SKM-1 (cell line): ENCODE data around the gene OTOS.

ENCODE experiments used
- DNase-seq: peaks from one replicate; lab custom pipeline; 2025; ENCODE audit not compliant: unreplicated experiment; lab: John Stamatoyannopoulos, UW

OTOS gene

DNA sequence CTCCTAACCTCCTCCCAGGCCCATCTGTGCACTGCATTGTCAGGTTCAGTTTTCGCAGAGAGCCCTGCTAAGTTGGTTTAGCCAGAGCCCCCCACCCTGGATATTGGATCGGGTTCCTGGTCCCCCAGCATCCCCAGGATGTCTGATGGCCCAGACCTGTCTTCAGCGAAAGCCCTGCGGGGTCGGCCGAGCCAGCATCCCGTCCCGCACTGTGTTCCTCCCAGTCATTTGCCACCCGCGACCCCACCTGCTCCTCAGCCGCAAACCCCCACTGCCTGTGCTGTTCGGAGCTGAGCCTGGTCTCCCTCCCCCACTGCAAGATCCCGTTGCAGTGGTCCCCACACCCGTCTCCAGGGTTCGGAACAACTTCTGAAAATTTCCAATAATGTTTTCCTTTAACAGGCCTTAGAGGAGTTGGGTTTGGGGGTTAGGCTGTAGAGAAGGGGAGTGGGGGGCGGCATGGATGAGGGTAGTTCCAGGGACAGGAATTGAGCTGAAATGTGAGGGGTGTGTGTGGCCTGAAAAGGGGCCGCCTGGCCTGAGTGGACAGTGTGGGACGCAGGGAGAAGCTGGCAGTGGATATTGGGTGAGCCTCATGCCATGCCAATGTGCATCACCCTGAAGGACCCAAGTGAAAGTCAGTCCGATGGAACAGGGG is 2.7 kb downstream of the OTOS start:
- DNase-seq = no peak

DNA sequence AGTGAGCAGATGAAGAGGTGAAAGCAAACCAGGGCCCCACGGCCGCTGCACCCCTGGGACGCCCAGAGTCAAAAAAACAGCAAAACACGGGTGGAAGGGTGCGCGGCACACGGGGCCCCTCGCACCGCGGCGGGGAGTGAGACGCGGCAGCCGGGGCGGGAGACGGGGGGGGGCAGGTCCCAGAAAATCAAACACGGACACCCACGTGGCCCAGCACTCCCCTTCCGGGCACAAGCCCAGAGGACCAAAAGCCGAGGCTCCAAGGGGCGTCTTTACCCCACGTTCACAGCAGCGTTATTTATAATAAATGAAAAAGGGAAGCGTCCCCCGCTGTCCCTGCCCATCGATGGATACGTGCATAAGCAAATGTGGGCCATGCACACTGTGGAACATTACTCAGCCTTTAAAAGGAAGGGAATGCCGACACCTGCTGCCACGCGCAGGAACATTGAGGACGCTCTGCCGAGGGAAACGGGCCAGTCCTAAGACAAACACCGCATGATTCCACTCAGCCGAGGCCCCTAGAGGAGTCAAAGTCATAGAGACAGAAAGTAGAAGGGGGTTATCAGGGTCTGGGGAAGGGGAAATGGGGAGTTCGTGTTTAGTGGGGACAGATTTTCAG is 3.7 kb downstream of the OTOS start:
- DNase-seq = no peak

DNA sequence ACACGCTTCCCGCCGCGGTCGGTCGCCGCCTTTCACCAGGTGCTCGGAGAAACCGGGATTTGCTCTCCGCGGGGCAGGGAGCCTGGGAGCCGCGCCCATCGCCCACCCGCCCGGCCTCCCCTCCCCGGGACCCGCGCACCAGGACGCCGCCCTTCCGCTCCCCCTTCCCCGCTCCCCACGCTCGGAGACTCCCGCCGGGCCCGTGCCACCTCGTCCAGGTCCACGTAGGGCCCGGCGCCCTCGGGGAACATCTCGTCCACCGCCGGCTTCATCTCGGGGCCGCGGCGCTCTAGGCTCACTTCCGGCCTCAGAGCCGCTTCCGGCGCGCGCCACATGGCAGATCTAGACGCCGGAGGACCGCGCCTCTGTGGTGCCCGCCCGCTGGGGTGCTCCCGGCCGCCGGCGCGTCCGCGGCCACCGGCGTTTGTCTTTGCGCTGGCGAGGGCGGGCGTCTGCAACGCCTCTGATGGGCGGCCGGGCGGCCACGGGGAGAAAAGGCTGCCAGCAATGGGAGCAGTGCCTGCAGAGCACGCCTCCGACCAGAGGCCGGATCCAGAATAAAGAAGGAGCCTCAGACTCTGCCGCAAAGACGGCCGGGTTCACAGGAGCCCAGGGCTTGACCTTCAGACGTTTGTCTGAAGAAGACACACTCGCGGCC is 4.3 kb downstream of the OTOS start, which contains the start of gene COPS9:
COPS9 (minus strand) TSS at position 293 of the 658 bp plus-strand sequence; CDS start at position 272, 21 bp downstream.
- DNase-seq = peak; percentile 34

DNA sequence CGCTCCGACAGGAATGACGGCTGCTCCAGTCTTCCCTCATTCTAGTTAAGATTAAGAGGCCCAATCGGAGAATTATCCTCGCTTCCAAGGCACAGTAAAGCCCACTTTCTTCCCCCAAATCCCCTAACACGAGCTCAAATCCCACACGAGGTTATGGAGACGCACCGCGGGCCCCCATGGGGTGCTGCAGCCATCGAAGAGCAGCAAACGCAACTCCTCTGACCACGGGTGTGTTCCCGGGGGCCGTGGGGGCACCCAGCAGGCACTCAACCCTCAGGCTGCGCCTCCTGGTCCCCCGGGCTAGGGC is 4.8 kb downstream of the OTOS start:
- DNase-seq = no peak

DNA sequence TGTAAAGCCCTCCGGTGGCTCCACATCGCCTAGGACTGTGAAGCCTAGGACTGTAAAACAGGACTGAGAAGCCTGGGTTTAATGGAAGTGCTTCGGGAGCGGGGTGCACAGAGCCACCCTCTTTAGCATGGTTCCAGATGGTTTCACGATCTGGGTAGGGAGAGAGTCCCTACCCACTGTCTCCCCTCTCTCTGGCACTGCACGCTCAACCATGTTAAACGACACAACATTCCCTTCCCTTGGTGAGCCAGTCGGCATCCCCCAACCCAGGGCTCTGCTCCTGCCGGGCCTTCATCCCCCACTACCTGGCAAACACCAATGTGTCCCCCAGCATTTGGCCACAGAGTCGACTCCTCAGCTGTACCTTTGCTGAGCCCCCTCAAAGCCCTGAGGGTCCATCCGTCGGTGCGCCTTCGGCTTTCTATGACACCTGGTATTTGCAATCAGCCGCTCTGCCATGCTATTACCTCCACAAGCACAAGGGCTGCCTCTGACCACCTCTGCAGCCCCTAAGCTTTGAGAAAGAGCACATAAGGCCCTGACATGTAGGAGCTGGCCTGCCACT is 5.4 kb downstream of the OTOS start:
- DNase-seq = no peak

DNA sequence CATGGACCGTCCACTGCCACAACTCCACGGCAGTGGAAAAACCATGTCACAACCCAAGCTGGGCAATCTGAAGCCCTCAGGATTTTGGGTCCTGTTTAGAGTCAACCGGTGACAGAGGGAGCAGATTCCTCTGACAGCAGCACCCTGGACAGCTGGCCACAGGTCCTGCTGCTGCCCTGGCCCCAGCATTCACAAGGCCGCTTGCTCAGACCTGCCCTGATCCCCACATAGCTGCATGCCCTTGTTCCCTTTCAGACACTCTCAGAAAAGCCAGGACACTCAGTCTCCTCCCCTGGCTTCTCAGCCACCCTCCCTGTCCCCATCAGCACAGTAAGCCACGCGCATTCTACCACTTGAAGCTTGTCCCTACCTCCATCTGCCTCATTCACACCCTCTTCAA is 6.0 kb downstream of the OTOS start:
- no peak for DNase-seq

DNA sequence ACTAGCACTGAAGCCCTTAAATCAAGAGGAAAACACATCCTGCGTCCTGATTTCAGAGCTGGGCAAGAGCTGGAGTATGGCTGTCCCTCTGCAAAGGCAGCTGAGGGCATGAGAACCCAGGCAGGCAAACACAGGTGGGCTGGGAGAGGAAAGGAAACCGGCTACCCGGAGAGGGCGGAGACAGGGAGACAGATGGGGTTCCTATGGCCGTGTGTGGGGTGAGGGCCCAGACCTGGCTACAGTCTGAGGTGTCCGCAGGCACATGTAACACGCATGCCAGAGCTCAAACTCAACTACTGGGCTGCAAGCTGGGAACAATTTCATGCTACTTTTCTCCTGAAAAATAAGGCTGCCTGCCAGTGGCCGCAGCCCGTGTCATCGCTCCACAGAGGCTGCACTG is 7.1 kb downstream of the OTOS start:
- DNase-seq = no peak

DNA sequence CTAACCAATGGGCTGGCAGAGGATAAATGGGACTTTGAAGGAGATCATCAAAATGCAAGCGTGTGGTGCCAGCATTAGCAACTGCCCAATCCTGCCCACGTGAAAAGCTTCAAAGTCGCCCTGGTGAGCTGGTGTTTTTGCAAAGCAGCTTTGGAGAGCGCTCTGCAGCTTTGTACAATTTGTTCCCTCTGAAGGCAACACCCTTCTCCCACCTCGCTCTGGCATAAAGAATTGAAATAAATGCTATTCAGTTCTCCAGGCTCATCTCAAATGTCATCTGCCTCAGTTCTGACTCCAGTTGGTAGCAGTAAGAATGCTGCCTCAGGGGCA is 7.8 kb downstream of the OTOS start:
- DNase-seq = no peak

DNA sequence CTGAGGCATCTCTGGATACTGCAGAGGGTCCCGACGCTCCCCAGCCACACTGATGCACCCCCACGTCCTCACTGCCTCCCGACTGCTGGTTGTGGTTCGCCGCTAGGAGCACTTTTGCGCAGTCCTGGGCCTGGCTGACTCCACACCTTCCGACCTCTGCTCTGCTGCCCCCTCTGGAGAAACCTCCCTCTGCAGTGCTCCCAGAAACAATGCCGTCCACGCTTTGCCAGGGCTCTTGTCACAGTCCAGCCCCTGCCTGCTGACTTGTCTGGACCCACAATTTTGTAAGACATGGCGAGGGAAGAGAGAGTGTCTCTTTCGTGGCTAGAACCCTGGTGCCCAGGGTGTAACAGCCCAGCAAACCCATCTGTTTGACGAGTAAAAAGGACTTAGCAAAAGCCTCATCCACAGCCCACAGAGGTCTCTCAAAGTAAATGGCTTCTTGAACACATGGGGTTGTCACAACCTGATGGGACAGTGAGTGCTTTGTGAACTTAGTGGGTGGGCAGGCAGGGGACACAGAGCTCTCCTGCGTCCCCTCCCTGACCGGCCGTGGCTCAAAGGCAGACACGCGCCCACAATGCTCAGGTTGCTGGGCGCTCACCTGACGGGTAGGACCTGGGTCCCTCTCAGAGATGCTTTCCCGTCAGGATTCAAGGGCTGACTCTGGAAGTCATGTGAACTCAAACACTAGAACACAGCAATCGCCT is 8.4 kb downstream of the OTOS start:
- DNase-seq = no peak

DNA sequence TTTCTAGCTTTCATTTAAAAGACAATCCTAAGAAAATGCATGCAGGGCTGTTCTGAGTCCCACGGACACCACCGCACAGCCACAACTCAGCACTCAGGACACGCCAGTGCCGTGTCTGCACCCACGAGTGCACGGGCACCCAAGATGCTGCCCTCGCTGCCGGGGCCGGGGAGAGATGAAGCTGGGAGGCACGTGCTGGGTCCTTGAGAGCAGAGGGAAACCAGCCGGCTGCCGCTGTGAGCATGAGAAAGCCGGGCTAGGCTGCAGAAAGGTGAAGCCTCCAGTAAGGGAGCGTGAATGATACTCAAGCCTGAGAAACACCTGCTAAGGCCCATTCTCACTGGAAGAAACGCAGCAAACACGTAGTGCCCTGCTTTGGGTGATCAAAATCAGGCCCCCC is 9.2 kb downstream of the OTOS start:
- no peak for DNase-seq

DNA sequence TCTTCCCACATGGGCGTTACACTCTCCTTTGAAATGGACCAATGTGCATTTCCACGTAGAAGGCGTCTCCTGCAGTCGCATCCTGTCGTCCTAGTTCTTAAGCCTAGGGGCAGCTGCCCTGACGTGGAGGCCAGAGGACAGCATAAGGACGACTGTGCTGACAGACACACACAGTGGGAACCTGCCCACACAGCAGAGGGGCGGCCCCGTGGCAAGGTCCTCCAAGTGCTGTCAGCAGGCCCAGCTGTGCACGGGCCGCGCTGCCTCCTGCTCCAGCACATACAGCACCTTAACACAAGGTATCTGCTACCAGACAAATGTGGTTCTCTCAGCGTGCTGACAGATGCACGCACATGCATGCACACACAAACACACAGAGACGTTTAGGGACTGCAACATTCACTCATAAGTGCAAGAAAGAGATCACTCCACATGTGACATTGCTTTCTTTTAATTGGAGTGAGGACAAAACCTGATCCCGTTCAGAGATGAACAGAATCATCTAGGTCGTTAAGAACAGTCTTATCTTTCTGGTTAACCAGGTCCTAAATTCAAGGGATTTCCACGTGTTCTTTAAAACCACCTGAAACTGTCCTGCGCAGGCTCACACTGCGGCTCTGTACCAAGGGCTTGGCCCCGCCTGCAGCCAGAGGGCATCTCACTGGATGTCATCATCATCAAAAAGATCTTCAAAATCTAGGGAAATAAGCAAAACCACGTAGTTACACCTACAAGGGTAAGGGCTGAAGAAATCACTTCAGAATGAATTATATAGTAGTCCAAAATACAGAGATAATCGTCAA is 9.9 kb downstream of the OTOS start:
- DNase-seq = no peak

DNA sequence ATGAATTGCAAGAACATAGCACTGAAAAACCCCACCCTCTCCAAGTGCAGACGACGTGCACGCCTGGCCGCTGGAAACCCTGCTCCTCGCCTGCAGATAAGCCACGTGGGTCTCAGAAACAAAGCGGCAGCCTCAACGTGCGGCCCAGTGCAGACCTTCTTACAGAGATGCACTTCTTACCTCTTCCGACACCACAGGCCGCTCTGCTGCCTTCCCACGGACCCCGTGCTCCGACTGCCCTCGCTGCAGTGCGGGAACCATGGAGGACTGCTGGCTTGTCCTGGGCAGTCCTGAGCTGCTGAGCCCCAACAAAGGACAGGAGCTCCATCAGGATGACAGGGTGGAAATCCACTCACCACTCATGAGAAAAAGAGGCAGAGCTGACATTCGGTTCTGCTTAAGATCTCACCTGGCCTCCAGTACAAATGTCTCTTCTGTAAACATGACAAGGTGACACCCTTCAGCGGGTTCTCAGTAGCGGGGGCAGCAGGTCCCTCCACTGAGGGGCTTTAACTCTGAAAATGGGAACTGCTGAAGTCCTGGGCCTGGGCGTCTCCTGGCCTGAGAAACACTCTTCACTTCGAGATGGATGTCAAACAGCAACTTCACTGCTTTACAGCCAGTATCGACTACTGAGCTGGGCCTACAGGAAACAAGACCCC is 10.6 kb downstream of the OTOS start:
- DNase-seq = no peak

DNA sequence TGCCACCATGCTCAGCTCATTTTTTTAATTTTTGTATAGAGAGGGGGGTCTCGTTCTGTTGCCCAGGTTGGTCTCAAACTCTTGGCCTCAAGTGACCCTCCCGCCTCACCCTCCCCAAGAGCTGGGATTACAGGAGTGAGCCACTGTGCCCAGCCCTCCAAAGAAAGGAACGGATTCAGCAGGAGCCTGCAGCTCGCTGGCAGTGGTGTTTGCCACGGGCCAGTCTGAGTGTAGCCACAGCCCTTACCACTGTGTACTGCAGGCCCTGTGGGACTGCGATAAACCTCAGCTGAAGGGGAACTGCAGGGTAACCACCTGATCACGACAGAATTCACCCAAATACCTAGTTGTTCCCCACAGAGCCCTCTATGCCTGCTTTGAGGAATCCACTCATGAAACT is 11.1 kb downstream of the OTOS start:
- DNase-seq = no peak

DNA sequence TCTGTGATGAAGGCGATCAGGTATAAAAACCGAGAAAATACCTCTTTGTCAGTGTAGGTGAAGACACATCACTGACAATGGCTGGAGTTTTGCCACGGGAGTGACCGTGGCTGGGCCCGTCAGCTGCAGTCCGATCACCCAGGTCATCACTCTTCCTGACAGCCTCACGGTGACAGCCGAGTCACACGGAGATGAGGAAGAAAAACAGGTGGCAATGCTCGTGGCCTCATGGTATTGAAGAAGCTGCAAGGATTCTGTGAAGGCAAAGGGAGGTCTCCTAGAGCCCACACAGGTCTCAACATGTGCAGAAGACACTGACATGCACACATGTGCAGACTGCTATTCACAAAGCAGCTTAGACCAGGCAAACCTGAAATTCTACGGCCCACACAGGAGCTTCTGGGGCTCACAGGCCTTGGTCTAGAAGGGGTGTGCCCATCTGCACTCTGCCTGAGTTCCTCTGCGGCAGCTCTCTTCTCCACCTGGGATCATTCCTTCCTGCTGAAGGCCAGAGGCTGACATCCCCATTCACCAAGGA is 11.8 kb downstream of the OTOS start:
- DNase-seq = no peak

DNA sequence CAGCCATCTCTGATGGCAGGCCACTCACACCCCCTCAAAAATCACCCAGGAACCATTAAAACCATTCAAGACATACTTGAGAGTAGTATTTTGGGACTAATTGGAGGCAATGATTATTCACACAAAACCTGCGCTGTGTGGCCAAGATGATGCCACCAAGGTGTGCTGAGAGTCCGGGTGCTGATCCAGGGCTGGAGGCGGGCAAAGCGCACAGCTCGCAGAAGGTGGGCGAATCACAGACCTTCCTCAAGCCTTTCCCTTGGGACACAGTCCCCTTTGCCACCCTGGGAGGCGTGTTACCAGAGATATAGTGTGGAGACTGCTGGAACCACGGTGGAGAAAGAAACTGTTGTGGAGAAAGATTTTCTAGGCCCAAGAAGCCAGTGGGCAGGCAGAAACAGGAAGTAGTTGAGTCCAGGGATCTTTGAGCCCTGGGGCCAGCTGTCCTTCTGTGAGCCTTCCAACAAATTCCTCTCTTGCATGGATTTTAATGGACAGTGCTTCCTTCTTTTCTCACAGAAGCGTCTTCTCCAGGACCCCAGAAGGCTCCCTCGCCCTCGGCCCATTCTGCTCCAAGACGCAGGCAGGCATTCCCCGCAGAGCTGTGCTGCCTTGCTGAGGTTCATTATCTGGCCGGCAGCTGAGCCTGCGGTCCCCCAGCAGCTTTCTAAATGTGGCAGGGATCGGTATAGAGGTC is 12.4 kb downstream of the OTOS start:
- no peak for DNase-seq

DNA sequence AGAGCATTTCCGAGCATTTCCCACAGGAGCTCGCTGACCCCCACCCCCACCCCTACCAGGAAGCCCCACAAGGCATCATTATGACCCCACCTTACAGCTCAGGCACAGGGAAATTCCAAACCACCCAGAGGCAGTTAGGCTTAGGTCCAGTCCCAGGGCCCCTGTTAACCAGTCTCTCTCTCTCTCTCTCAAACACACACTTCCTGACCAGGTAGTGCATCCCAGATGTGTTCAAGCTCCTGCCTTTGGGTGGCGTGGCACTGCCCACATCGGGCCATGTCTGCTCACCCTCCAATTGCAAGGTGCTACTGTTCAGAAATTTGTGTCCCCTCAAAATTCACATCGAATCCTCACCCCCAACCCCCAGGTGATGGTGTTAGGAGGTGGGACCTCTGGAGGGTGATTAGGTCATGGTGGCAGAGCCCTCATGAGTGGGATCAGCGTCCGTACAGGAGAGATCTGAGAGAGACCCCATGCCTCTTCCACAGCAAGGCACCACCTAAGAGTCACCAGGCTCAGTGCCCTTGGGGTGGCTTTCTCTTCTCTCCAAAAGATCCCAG is 13.2 kb downstream of the OTOS start:
- no peak for DNase-seq

DNA sequence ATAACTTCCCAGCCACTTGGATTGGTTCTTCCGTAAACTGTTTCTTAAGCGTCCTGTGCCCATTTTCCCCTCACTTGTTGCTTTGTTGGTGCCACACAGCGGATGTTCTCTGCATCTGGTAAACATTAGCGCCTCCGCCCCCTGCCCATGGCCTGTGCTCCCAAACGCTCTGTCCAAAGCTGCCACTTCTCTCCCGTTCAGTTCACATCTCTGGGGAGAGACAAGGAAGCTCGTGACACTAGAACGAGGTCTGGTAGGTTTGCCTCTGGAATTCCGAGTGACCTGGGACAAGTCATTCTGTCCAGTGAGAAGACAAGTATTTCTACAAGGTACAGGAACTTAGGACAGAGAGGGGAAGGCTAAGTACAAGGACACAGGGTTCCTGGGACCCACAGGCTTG is 13.7 kb downstream of the OTOS start:
- DNase-seq = no peak

DNA sequence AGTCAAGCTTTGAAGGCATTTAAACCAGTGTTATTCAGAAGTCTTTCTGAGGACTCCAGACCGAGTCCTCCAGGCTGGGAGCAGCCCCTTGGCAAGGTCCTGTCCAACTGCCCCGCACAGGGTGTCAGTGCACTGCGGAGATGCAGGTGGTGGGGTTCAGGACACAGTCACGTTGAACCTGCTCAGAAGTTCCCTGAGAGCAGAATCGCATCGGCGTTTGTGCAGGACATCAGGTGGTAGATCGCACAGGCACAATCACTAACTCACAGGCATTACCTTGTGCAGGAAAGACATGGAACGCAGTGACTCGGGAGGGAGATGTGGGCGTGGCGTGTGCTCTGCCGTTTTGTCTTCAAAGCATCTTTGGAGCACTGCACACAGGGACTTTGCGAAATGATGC is 14.7 kb downstream of the OTOS start:
- no peak for DNase-seq

DNA sequence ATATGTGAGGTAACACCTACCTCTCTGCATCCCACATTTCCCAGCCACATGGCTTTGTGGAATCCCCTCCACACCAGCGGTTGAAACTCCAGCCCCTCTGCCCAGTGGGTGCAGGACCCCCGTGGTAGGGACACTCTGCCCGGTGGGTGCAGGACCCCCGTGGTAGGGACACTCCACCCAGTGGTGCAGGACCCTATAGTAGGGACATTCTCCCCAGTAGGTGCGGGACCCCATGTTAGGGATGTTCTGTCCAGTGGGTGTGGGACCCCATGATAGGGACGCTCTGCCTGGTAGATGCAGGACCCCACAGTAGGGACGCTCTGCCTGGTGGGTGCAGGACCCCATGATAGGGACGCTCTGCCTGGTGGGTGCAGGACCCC is 15.8 kb downstream of the OTOS start:
- DNase-seq = no peak
